GM23248 (cell line): Measurements from ENCODE around the gene PTPRO.

Experiments used
- EZH2 ChIP-seq: fragments of 200-600 bp; sonication (generic); IDR thresholded peaks from 2 replicates; pipeline ENCODE4 v1.6.1; 2018; ENCODE audit warnings: antibody characterized with exemption, mild to moderate bottlenecking; ENCODE audit not compliant: insufficient read depth, poor library complexity, severe bottlenecking
- EZH2phosphoT487 ChIP-seq: fragments of 200-600 bp; sonication (generic); IDR thresholded peaks from 2 replicates; pipeline ENCODE4 v1.6.1; 2018; ENCODE audit warnings: antibody characterized with exemption, moderate library complexity, mild to moderate bottlenecking, low read depth; ENCODE audit not compliant: insufficient read depth

DNA sequence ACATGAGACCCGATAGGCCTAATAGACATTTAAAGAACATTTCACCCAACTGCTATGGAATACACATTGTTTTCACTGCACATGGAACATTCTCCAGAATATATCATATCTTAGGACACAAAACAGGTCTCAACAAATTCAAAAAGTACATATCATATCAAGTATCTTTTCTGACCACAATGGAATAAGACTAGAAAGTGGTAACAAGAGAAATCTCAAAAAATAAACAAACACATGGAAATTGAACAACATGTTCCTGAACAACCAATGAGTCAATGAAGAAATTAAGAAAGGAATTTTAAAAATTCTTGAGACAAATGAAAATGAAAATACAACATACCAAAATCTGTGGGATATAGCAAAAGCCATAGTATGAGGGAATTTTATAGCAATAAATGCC, 208.1 kb downstream of the PTPRO start:
- TF ChIP-seq EZH2 (no peak), EZH2phosphoT487 (no peak)
